MM.1S (cell line): Measurements from ENCODE around the gene TOP2A.

Source experiments
- CTCF ChIP-seq: fragments of 300-600 bp; sonication (generic); IDR thresholded peaks from 2 replicates; pipeline ENCODE4 v1.5.1; 2016; ENCODE audit warnings: antibody characterized with exemption, low read length, mixed read lengths
- EZH2 ChIP-seq: fragments of 300-600 bp; sonication (generic); optimal IDR thresholded peaks from 2 replicates; pipeline ENCODE3; 2017; ENCODE audit warnings: low read depth, mild to moderate bottlenecking, antibody characterized with exemption, low read length, mixed read lengths
- EZH2phosphoT487 ChIP-seq: fragments of 300-600 bp; sonication (generic); IDR thresholded peaks from 2 replicates; pipeline ENCODE4 v1.6.1; 2018; ENCODE audit warnings: antibody characterized with exemption, low read length

- TF ChIP-seq CTCF: no peak
- no peak for TF ChIP-seq EZH2phosphoT487
- no peak for TF ChIP-seq EZH2
Measured at GRCh38 chr17:40354221-40355122, 63.2 kb downstream of the TOP2A start.
